ENCODE data around the gene MRPS34. TPM values are rescaled to one million over a fixed set of nuclear protein-coding genes. Genes with fewer than 3 reads are reported as not detected.

The MRPS34 gene
- total and polyA plus RNA-seq, 4 donors, result 42.4 to 100 (median 58.7) TPM

- H3K4me3 ChIP-seq (ENCODE audit: low read depth in 1 of 3, low read length in 3 of 3), result no peak overlapping the region
- H3K27me3 ChIP-seq (ENCODE audit: control insufficient read depth in 4 of 4, insufficient read depth in 4 of 4, low read length in 3 of 4), result no peaks in the 10 kb centered on the region
- H3K36me3 ChIP-seq (ENCODE audit: control insufficient read depth in 4 of 4, insufficient read depth in 3 of 4, low read depth in 1 of 4, low read length in 3 of 4), result peaks cover 7 to 56% (median 14%) of the 10 kb centered on the region in 4 donors
- H3K9me3 ChIP-seq (ENCODE audit: control insufficient read depth in 4 of 4, low read length in 3 of 4), result no peaks in the 10 kb centered on the region
- no peak for TF ChIP-seq TAF1 (conservative IDR thresholded peaks at IDR 0.05)
- no peak for TF ChIP-seq RAD21 (IDR thresholded peaks at IDR 0.05)
- no peak for TF ChIP-seq NR2F2 (IDR thresholded peaks at IDR 0.05)
- TF ChIP-seq HNF4A (conservative IDR thresholded peaks at IDR 0.05), result no peak
- TF ChIP-seq ZBTB33 (IDR thresholded peaks at IDR 0.05), result no peak
- no peak for TF ChIP-seq SP1 (IDR thresholded peaks at IDR 0.05)
- no peak for TF ChIP-seq FOXA1 (IDR thresholded peaks at IDR 0.05)
- no peak for TF ChIP-seq HNF4G (IDR thresholded peaks at IDR 0.05)
- TF ChIP-seq MAX (IDR thresholded peaks at IDR 0.05), result no peak
- H3K9ac ChIP-seq (ENCODE audit: low read depth in 1 of 2, low read length in 2 of 2), result no peak overlapping the region
- no peak overlapping the region for H3K27ac ChIP-seq (ENCODE audit: low read depth in 1 of 2, low read length in 2 of 2)
- H3K4me1 ChIP-seq (ENCODE audit: control insufficient read depth in 4 of 4, insufficient read depth in 4 of 4, low read length in 3 of 4), result peaks cover 0 to 14% (median 6%) of the 10 kb centered on the region in 4 donors
- 94% methylated on average over 22 of the region's 22 CpGs for WGBS
- DNase-seq (ENCODE audit: low spot score), result no peak
Observed at GRCh38 chr16:1765826-1766225, 7.1 kb downstream of the MRPS34 start.

GRCh38 chr16:1764971-1765370 is 8.0 kb downstream of the MRPS34 start:
- TF ChIP-seq CTCF (IDR thresholded peaks at IDR 0.05; ENCODE audit: low read depth, low read length, missing input control) (no peak), GABPA (IDR thresholded peaks at IDR 0.05 in 1 of 2, conservative IDR thresholded peaks at IDR 0.05 in 1 of 2) (no peak), REST (IDR thresholded peaks at IDR 0.05) (no peak), TAF1 (conservative IDR thresholded peaks at IDR 0.05) (no peak), JUND (IDR thresholded peaks at IDR 0.05) (no peak), FOXA1 (IDR thresholded peaks at IDR 0.05) (no peak), SP1 (IDR thresholded peaks at IDR 0.05) (no peak), YY1 (IDR thresholded peaks at IDR 0.05) (no peak), RXRA (IDR thresholded peaks at IDR 0.05) (no peak), EGR1 (IDR thresholded peaks at IDR 0.05; ENCODE audit: low read depth in 2 of 2) (no peak), RAD21 (IDR thresholded peaks at IDR 0.05) (no peak), ZBTB33 (IDR thresholded peaks at IDR 0.05) (no peak), ATF3 (IDR thresholded peaks at IDR 0.05) (no peak), NR2F2 (IDR thresholded peaks at IDR 0.05) (no peak), HNF4A (conservative IDR thresholded peaks at IDR 0.05) (no peak), HNF4G (IDR thresholded peaks at IDR 0.05) (no peak), MAX (IDR thresholded peaks at IDR 0.05) (no peak), FOXA2 (IDR thresholded peaks at IDR 0.05) (no peak)
- Histone ChIP-seq H3K4me3 (ENCODE audit: low read depth in 1 of 3, low read length in 3 of 3) (no peak overlapping the region), H3K36me3 (ENCODE audit: control insufficient read depth in 4 of 4, insufficient read depth in 3 of 4, low read depth in 1 of 4, low read length in 3 of 4) (peaks cover 7 to 64% (median 18%) of the 10 kb centered on the region in 4 donors), H3K27ac (ENCODE audit: low read depth in 1 of 2, low read length in 2 of 2) (no peak overlapping the region), H3K27me3 (ENCODE audit: control insufficient read depth in 4 of 4, insufficient read depth in 4 of 4, low read length in 3 of 4) (no peaks in the 10 kb centered on the region), H3K9ac (ENCODE audit: low read depth in 1 of 2, low read length in 2 of 2) (no peak overlapping the region), H3K9me3 (ENCODE audit: control insufficient read depth in 4 of 4, low read length in 3 of 4) (no peaks in the 10 kb centered on the region), H3K4me1 (ENCODE audit: control insufficient read depth in 4 of 4, insufficient read depth in 4 of 4, low read length in 3 of 4) (peaks cover 0 to 6% (median under 1%) of the 10 kb centered on the region in 4 donors)
- DNase-seq (ENCODE audit: low spot score), result no peak
- 96% methylated on average over 21 of the region's 21 CpGs for WGBS

All from liver (tissue), 9 donors.